NCI-H226 (cell line): ENCODE results near the gene HEBP2.

ENCODE experiments used
- DNase-seq: peaks from one replicate; pipeline ENCODE4 v3.0.0-alpha.2; 2015

HEBP2 gene

GRCh38 chr6:138397128-138398122 lies 6.6 kb upstream of the HEBP2 start:
- no peak for DNase-seq

- DNase-seq = no peak
These were observed 3.7 kb upstream of the HEBP2 start for GRCh38 chr6:138400326-138400725.

DNA sequence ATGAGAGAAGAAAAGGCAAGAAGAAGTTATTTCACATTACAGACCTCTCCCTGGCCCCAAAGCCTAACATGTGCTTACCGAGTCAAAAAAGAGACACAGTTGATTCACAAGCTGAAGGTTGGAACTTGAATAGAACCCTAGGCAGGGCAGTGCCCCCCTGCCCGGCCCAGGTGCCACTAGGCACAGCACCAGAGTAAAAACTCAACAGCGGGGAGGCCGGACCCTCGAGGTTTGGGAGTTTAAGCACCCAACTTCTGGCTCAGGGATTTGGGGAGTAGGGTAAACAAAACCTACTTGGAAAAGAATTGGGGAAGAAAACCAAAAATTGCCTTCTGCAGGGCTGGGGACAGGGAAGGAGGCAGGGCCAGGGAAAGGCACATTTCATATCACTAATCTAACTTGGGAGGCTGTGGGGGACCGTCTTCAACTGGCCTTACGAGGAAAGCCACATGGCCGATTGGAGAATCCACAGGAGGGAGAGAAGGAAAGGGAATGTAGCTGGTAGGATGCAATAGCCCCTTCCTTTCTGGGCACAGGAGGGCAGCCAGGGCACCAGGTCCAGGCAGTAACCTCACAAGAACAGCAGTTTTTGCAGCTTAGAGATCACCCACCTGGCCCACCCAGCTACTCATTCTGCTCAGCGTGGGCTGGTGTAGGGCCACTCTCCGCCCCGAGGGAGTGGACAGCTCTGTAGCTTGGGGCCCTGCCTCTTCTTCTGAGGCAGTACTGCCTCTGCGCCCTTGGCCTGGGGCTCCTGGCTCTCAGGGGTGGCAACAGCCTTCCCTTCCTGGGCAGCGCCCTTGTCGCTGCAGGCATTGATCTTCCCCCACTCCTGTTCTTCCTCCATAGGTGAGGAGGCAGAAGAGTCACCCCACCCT lies 1.8 kb upstream of the HEBP2 start:
- no peak for DNase-seq

DNA sequence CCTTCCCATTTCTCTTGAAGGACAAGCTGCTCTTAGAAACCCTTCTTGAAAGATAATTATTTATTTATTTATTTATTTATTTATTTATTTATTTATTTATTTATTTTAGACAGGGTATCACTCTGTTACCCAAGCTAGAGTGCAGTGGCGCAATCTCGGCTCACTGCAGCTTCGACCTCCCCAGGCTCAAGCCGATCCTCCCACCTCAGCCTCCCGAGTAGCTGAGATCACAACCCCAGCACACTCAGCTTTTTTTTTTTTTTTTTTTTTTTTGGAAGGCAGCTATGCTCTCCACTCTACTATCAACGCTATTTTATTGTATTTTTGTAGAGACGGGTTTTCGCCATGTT lies 1.2 kb upstream of the HEBP2 start:
- no peak for DNase-seq

GRCh38 chr6:138403324-138403800 lies 661 bp upstream of the HEBP2 start:
- no peak for DNase-seq

GRCh38 chr6:138404666-138405337 lies 779 bp downstream of the HEBP2 start:
- DNase-seq = no peak

DNA sequence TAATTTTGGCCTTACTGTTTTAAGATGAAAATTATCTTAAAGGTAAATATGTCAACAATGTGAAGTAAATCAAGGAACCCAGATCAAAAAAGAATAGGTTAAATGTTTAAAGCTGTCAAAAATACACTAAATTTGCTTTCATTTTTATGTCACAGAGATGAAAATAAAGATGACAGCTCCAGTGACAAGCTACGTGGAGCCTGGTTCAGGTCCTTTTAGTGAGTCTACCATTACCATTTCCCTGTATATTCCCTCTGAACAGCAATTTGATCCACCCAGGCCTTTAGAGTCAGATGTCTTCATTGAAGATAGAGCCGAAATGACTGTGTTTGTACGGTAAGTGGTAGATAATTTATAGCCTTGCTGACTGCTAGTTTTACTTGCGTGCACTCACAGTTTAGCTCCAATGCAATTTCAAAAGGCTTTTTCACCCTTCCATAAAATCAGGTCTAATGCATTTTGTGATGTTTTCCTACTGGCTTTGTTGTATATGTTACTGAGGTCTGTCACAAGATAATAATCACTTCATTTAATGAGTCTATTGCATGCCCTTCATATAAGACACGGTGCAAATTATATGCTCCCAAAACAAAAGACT lies 1.9 kb downstream of the HEBP2 start:
- DNase-seq = no peak

- DNase-seq = no peak
These were observed 2.4 kb downstream of the HEBP2 start for GRCh38 chr6:138406443-138406842.

GRCh38 chr6:138410048-138410735 lies 6.2 kb downstream of the HEBP2 start:
- peak; percentile 46 for DNase-seq

DNA sequence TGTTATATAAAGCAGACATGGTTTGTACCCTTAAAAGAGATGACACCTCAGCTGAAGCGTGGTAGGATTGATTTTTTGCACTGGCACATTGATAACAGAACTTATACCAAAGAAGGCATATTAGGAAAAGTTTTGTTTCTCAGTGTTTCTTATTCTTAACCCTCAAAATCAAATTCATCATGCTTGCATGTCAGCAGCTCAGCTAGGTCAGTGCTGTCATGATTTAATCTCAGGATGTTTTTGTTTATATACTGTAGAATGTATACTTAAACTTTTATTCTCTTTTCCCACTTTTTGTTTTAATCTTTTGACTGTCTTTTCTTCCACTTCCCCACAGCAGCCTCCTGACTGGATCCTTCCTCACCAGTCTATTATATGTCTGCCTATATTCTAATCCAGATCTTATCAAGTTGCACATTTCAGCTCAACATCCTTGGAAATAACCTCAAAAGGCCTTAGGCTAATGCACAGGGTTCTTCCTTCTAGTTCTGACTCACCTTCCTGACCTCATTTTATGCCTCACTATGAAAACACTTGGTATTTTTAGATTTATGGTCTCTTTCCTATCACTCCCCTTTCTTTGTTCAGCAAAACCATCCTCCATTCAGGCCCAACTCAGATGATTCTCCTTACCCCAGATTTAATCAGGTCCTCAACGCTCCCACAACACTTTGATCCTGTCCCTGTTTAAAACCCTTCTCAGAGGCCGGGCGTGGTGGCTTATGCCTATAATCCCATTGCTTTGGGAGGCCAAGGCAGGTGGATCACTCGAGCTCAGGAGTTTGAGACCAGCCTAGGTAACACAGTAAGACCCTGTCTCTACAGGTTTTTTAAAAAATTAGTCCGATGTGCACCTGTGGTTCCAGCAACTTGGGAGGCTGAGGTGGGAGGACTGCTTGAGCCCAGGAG lies 7.2 kb downstream of the HEBP2 start:
- DNase-seq = peak; percentile 91

GRCh38 chr6:138415125-138415524 lies 11.1 kb downstream of the HEBP2 start:
- no peak for DNase-seq

GRCh38 chr6:138416206-138416605 lies 12.2 kb downstream of the HEBP2 start:
- DNase-seq = no peak

DNA sequence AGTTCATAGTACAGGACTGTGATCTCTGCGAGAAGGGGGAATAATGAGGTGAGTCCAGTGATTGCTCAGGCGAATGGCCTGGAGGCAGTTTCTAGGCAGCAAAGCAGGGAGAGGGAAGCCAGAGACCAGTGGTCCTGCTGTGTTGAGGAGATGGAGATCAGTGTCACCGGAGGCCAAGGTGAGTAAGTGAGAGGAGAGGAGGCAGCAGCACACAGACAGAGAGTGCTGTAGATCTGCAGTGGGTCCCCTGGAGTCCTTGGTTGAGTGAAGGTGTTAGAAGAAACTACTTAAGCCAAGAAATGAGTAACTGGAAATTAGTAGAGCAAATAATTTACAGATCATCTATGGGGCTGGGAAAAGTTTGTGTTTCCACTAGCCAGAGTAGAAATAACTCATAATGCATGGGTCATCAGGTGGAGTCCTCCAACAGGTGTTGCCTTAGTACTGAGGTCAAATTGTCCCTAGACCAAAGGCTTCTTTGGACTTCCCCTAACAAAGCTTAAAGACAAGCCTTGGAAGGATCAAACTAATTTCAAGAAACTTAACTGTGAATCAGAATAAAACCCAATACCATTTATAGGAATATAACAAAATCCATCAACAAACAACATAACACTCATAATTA lies 13.6 kb downstream of the HEBP2 start:
- DNase-seq = no peak

- no peak for DNase-seq
These were observed 14.2 kb downstream of the HEBP2 start for GRCh38 chr6:138418118-138418742.

- no peak for DNase-seq
These were observed 15.7 kb downstream of the HEBP2 start for GRCh38 chr6:138419766-138420165.

DNA sequence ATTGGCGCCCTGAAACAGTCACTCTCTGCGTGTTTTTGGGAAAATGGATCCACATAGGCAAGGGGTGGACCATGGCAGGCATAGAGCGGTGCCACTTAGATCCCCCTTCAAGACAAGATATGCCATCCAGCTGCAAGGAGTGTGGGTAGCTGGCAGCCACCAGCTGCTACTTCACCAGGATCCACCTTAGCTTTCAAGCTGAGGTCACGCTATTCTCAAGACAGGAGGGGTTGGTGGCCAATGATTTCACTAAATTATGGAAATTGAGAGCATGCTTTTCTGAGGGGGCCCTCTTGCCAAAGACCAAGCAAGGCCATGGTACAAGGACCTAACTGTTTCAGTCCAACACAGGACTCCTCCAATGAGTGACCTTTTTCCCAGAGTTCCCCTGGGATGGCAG lies 16.3 kb downstream of the HEBP2 start:
- no peak for DNase-seq

DNA sequence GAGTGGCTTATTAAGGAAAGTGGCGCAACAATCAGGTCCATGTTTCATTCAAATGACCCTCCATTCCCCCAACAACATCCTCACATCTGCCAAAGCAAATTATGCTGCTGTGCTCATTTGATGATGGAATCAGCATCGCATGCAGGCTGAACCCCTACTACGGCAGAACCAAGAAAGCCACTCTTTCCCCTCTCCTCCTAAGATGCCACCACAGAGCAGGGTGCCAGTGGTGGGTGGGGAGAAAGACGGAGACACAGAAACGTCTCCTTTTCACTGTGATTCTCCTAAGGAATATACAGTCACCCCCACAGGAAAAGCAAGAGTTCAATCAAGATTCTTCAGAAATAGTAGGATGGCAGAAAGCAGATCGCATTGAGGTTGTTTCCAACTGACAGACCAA lies 17.1 kb downstream of the HEBP2 start:
- DNase-seq = no peak

GRCh38 chr6:138421608-138422007 lies 17.6 kb downstream of the HEBP2 start:
- DNase-seq = no peak

GRCh38 chr6:138422861-138423260 lies 18.8 kb downstream of the HEBP2 start:
- DNase-seq = no peak
